HepG2 (cell line): ENCODE data around the gene KRTAP12-3. TPM values are rescaled to one million over a fixed set of nuclear protein-coding genes. Genes with fewer than 3 reads are reported as not detected.

Experiments
- BRCA1 ChIP-seq: sonication (generic); formaldehyde crosslinking; IDR thresholded peaks from 2 replicates; pipeline ENCODE4 v1.4.0; 2020; ENCODE audit warnings: missing genetic modification reagents
- CBX2 ChIP-seq, 2 experiments: fragments of 200-600 bp in 1 of 2; sonication (generic); formaldehyde crosslinking in 1 of 2; IDR thresholded peaks; 2 replicates each; pipeline versions ENCODE4 v1.7.0 to v1.8.1; 2018 to 2022; ENCODE audit warnings: low read depth in 2 of 2, low read length in 1 of 2, mild to moderate bottlenecking in 1 of 2, missing genetic modification reagents in 1 of 2
- CEBPZ ChIP-seq: IDR thresholded peaks from 2 replicates; pipeline ENCODE4 v1.6.1; 2012; ENCODE audit warnings: low read length, improper control_type of control experiment
- HES4 ChIP-seq: sonication (generic); formaldehyde crosslinking; IDR thresholded peaks from 2 replicates; pipeline ENCODE4 v1.9.0; 2021; ENCODE audit warnings: mild to moderate bottlenecking, missing genetic modification reagents, borderline replicate concordance
- HNF4G ChIP-seq, 2 experiments: sonication (generic) in 1 of 2; formaldehyde crosslinking in 1 of 2; IDR thresholded peaks; 2 replicates each; pipeline versions ENCODE4 v1.4.0 to v1.6.1; 2011 to 2020; ENCODE audit warnings: borderline replicate concordance in 2 of 2, low read depth in 2 of 2, mild to moderate bottlenecking in 2 of 2, low read length in 1 of 2, missing genetic modification reagents in 1 of 2, moderate library complexity in 1 of 2
- MYPOP ChIP-seq: sonication (generic); formaldehyde crosslinking; IDR thresholded peaks from 2 replicates; pipeline ENCODE4 v1.8.1; 2023; ENCODE audit warnings: mild to moderate bottlenecking, moderate library complexity, missing genetic modification reagents
- PATZ1 ChIP-seq: sonication (generic); formaldehyde crosslinking; IDR thresholded peaks from 2 replicates; pipeline ENCODE4 v1.4.0; 2020; ENCODE audit warnings: missing genetic modification reagents
- PHF5A ChIP-seq: IDR thresholded peaks from one replicate; pipeline ENCODE4 v1.6.1; 2018; ENCODE audit warnings: low read depth, missing genetic modification reagents; ENCODE audit not compliant: unreplicated experiment
- PLRG1 ChIP-seq: fragments of 450-650 bp; conservative IDR thresholded peaks from 2 replicates; pipeline ENCODE4 v1.6.1; 2016
- TGIF2 ChIP-seq: IDR thresholded peaks from 2 replicates; pipeline ENCODE4 v1.6.1; 2016; ENCODE audit warnings: control low read depth, missing compliant biosample characterization
- TSC22D2 ChIP-seq: sonication (generic); formaldehyde crosslinking; IDR thresholded peaks from 2 replicates; pipeline ENCODE4 v1.5.1; 2020; ENCODE audit warnings: missing genetic modification reagents, mild to moderate bottlenecking, borderline replicate concordance
- ZFP91 ChIP-seq: sonication (generic); formaldehyde crosslinking; IDR thresholded peaks from 2 replicates; pipeline ENCODE4 v1.9.0; 2022; ENCODE audit warnings: missing genetic modification reagents, mild to moderate bottlenecking, borderline replicate concordance
- ZNF251 ChIP-seq: sonication (generic); formaldehyde crosslinking; IDR thresholded peaks from 2 replicates; pipeline ENCODE4 v1.9.0; 2021; ENCODE audit warnings: mild to moderate bottlenecking, missing genetic modification reagents
- ZNF414 ChIP-seq: sonication (generic); formaldehyde crosslinking; IDR thresholded peaks from 2 replicates; pipeline ENCODE4 v1.5.0; 2020; ENCODE audit warnings: missing genetic modification reagents
- ZNF530 ChIP-seq: sonication (generic); formaldehyde crosslinking; IDR thresholded peaks from 2 replicates; pipeline ENCODE4 v1.5.0; 2020; ENCODE audit warnings: low read depth, mild to moderate bottlenecking, missing genetic modification reagents
- ZNF652 ChIP-seq: IDR thresholded peaks from 2 replicates; pipeline ENCODE4 v1.6.1; 2016; ENCODE audit warnings: low read depth, borderline replicate concordance
- ZNF841 ChIP-seq: sonication (generic); formaldehyde crosslinking; IDR thresholded peaks from 2 replicates; pipeline ENCODE4 v1.8.1; 2023; ENCODE audit warnings: missing genetic modification reagents, borderline replicate concordance
- polyA plus RNA-seq, 8 experiments: library from polyadenylated mRNA; depleted of rRNA in 3 of 8; stranded (reverse) in 7 of 8; unstranded in 1 of 8; fragments of >200 nt; fragmentation: Illumina TruSeq in 4 of 8; extraction: Trizol in 4 of 8; gene quantifications; 2 replicates each; pipeline versions ENCODE4 v1.2.1 to v1.2.3, GENCODE V29; 2011 to 2016; ENCODE audit warnings: low read depth in 4 of 8, missing spikeins in 1 of 8, mixed read lengths in 1 of 8; ENCODE audit not compliant: insufficient read depth in 1 of 8
- total RNA-seq, 5 experiments: library from RNA; depleted of rRNA; stranded (reverse); fragments of >200 nt; fragmentation: Illumina TruSeq; extraction: Trizol; gene quantifications; 2 replicates each; pipeline ENCODE4 v1.2.3, GENCODE V29; 2016; ENCODE audit warnings: low read depth in 1 of 5

The KRTAP12-3 gene
- total and polyA plus RNA-seq, 2 of the 13 experiments (the other 11 are each of a cell fraction or from before 2014, with no cell fraction given): not detected

GRCh38 chr21:44700101-44701022 lies 42.6 kb downstream of the KRTAP12-3 start (continued):
- no peak for TF ChIP-seq CEBPZ
- TF ChIP-seq PLRG1: no peak
- TF ChIP-seq HNF4G (IDR thresholded peaks at IDR 0.05; ENCODE audit: borderline replicate concordance, low read depth, low read length): peak; percentile 44; the same call in 1 of the 2 replicates
- peak; percentile 86; the same call in 1 of the 2 replicates for TF ChIP-seq HNF4G (CRISPR knock-in tag; IDR thresholded peaks at IDR 0.05; ENCODE audit: borderline replicate concordance, low read depth)
- peak; percentile 61; the same call in 1 of the 2 replicates for TF ChIP-seq HES4
- peak; percentile 43; the same call in 1 of the 2 replicates for TF ChIP-seq PATZ1 (CRISPR knock-in tag)
- 0 out of 2 replicates have a peak, but pooled peaks have one; percentile 23 for TF ChIP-seq ZNF652 (CRISPR knock-in tag)
- TF ChIP-seq BRCA1 (CRISPR knock-in tag): peak; percentile 71; the same call in 1 of the 2 replicates
- TF ChIP-seq ZNF841 (CRISPR knock-in tag): no peak
- no peak for TF ChIP-seq TGIF2 (CRISPR knock-in tag)
- no peak for TF ChIP-seq ZFP91 (CRISPR knock-in tag)
- no peak for TF ChIP-seq PHF5A
- TF ChIP-seq MYPOP (CRISPR knock-in tag): no peak
- TF ChIP-seq CBX2 (IDR thresholded peaks at IDR 0.05; ENCODE audit: low read depth, low read length): no peak
- peak; percentile 72; the same call in 1 of the 2 replicates for TF ChIP-seq CBX2 (CRISPR knock-in tag; IDR thresholded peaks at IDR 0.05; ENCODE audit: low read depth)
- no peak for TF ChIP-seq ZNF530 (CRISPR knock-in tag)
- TF ChIP-seq TSC22D2 (CRISPR knock-in tag): no peak
- peak; percentile 92 for TF ChIP-seq ZNF414 (CRISPR knock-in tag)
- TF ChIP-seq ZNF251 (CRISPR knock-in tag): no peak
